HUES48 (cell line): ENCODE results near the gene CYP4A22.
A peak's percentile ranks its signal among the peaks of the same experiment; 100 is the strongest.
"Not testable (repeated sequence)": the region's sequence is repeated elsewhere in the genome, so short reads cannot be mapped to it uniquely, and the experiment has no call there.

Source experiments
- H3K27ac ChIP-seq: one replicate; pipeline ENCODE4 v1.7.0; 2013; ENCODE audit warnings: low read depth, low read length, inconsistent platforms
- H3K27me3 ChIP-seq: 2 replicates; pipeline ENCODE4 v1.6.1; 2013; ENCODE audit warnings: mild to moderate bottlenecking, low read length; ENCODE audit not compliant: control insufficient read depth, insufficient read depth
- H3K36me3 ChIP-seq: 2 replicates; pipeline ENCODE4 v1.6.1; 2013; ENCODE audit warnings: low read length; ENCODE audit not compliant: control insufficient read depth, insufficient read depth
- H3K4me1 ChIP-seq: 2 replicates; pipeline ENCODE4 v1.6.1; 2013; ENCODE audit warnings: mild to moderate bottlenecking, low read length; ENCODE audit not compliant: control insufficient read depth, insufficient read depth
- H3K4me3 ChIP-seq: 2 replicates; pipeline ENCODE4 v1.5.1; 2013; ENCODE audit warnings: mild to moderate bottlenecking, low read depth, low read length
- H3K9ac ChIP-seq: 2 replicates; pipeline ENCODE4 v1.6.1; 2013; ENCODE audit warnings: mild to moderate bottlenecking, low read depth, low read length, moderate library complexity
- H3K9me3 ChIP-seq: 2 replicates; pipeline ENCODE4 v1.6.1; 2013; ENCODE audit warnings: low read length; ENCODE audit not compliant: control insufficient read depth, insufficient read depth

Gene CYP4A22

GRCh38 chr1:47157957-47158356 is 20.7 kb downstream of the CYP4A22 start:
- not testable (repeated sequence) for H3K27ac ChIP-seq, H3K4me1 ChIP-seq, H3K9me3 ChIP-seq, H3K36me3 ChIP-seq, H3K9ac ChIP-seq, H3K27me3 ChIP-seq, H3K4me3 ChIP-seq

GRCh38 chr1:47160716-47161115 is 23.5 kb downstream of the CYP4A22 start:
- Histone ChIP-seq H3K36me3 (no peaks in the 10 kb centered on the region), H3K9me3 (peaks cover 6% of the 10 kb centered on the region), H3K9ac (no peak overlapping the region)

DNA sequence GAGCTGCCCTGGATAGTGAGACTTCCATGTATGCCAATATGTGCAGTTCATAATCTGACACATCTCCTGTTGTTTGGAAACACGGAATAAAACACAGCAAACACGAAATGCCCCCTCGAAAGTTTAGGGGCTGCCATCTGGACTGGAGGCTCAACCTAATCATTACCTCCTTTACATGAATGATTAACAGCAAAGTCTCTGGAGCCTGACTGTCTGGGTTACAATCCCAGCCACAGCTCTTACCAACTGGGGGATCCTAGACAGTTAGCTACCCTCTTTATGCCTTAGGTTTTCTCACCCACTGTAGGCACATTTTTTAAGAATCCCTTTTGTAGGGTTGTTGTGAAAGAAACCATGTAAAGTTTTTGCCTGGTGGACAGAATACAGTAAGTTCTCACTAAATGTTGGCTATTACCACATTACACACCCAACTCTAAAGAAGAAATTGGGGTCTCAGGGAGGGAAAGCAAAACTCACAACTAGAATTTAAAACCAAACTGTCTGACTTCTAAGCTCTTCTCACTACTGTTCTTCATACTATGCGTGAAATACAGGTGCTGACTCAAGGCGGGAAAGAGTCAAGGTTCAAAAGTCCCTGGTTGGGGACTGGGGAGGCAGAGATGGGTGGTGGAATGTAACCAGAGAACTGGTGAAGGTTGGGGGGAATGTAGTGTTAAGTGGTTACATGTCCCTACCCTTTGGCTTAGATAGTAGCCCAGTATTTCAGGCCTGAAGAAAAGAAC is 24.2 kb downstream of the CYP4A22 start:
- H3K4me1 ChIP-seq, result no peaks in the 10 kb centered on the region
- H3K9me3 ChIP-seq, result peaks cover 10% of the 10 kb centered on the region
- no peak overlapping the region for H3K9ac ChIP-seq
- no peak overlapping the region for H3K4me3 ChIP-seq
- H3K27ac ChIP-seq, result no peak overlapping the region
- no peaks in the 10 kb centered on the region for H3K27me3 ChIP-seq
- no peaks in the 10 kb centered on the region for H3K36me3 ChIP-seq

More at GRCh38 chr1:47160716-47161115, 23.5 kb downstream of the CYP4A22 start:
- no peak overlapping the region for H3K4me3 ChIP-seq
- H3K27me3 ChIP-seq, result no peaks in the 10 kb centered on the region
- no peaks in the 10 kb centered on the region for H3K4me1 ChIP-seq
- no peak overlapping the region for H3K27ac ChIP-seq

DNA sequence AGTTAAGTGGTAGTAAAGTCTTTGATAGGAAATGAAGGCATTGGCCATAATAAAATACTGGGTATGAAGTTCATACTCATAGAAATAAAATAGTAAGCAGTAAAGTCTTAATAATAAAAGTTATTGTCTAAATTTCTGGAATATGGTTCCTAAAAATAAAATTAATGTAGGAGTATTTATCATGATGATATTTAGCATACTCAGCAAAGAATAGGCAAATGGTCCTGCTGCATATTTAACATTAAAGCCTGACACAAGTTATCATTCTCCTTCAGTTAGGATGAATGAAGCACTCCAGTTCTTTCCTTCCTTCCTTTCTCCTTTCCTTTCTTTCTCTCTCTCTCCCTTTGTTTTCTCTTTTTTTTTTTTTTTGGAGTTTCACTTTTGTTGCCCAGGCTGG is 27.3 kb downstream of the CYP4A22 start:
- Histone ChIP-seq H3K4me3 (no peak overlapping the region), H3K36me3 (no peaks in the 10 kb centered on the region), H3K4me1 (no peaks in the 10 kb centered on the region), H3K9me3 (peaks cover 11% of the 10 kb centered on the region), H3K27me3 (no peaks in the 10 kb centered on the region), H3K27ac (no peak overlapping the region), H3K9ac (no peak overlapping the region)

GRCh38 chr1:47172782-47173181 is 35.5 kb downstream of the CYP4A22 start:
- H3K9ac ChIP-seq, result no peak overlapping the region

DNA sequence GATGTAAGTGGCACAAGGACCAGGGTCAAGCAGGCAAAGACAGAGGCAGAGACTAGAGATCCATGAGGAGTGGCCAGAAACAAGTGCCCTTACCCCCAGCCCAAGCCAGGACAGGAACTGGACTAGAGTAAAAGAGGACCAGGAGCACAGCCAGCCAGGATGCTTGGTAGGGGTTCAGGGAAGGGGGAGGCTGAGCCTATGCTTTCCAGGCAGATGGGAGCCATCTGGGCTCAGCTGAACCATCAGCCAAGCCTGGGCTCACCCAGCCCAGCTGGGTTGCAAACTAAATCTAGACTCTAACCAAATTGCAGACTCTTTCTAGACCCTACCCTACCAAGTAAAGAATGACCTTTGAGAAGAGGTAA is 37.4 kb downstream of the CYP4A22 start:
- H3K4me3 ChIP-seq, result no peak overlapping the region
- no peaks in the 10 kb centered on the region for H3K36me3 ChIP-seq
- H3K9ac ChIP-seq, result no peak overlapping the region
- no peaks in the 10 kb centered on the region for H3K4me1 ChIP-seq
- H3K9me3 ChIP-seq, result no peaks in the 10 kb centered on the region
- peaks cover 4% of the 10 kb centered on the region for H3K27me3 ChIP-seq
- H3K27ac ChIP-seq, result no peak overlapping the region

More at GRCh38 chr1:47172782-47173181, 35.5 kb downstream of the CYP4A22 start:
- H3K4me1 ChIP-seq, result no peaks in the 10 kb centered on the region
- H3K27me3 ChIP-seq, result no peaks in the 10 kb centered on the region
- no peak overlapping the region for H3K4me3 ChIP-seq
- H3K36me3 ChIP-seq, result no peaks in the 10 kb centered on the region
- H3K9me3 ChIP-seq, result no peaks in the 10 kb centered on the region
- no peak overlapping the region for H3K27ac ChIP-seq

- Histone ChIP-seq H3K4me1 (no peaks in the 10 kb centered on the region), H3K36me3 (no peaks in the 10 kb centered on the region), H3K9me3 (no peaks in the 10 kb centered on the region)
Observed at GRCh38 chr1:47175227-47175934, 38.1 kb downstream of the CYP4A22 start.

GRCh38 chr1:47178020-47178419 is 40.8 kb downstream of the CYP4A22 start:
- H3K36me3 ChIP-seq, result no peaks in the 10 kb centered on the region
- no peaks in the 10 kb centered on the region for H3K4me1 ChIP-seq
- no peak overlapping the region for H3K4me3 ChIP-seq
- no peaks in the 10 kb centered on the region for H3K9me3 ChIP-seq
- no peak overlapping the region for H3K9ac ChIP-seq
- H3K27me3 ChIP-seq, result peaks cover 16% of the 10 kb centered on the region
- no peak overlapping the region for H3K27ac ChIP-seq

More at GRCh38 chr1:47175227-47175934, 38.1 kb downstream of the CYP4A22 start:
- Histone ChIP-seq H3K4me3 (0 out of 2 replicates have a peak overlapping the region, but pooled peaks have one; percentile 9), H3K9ac (no peak overlapping the region), H3K27me3 (peaks cover 12% of the 10 kb centered on the region), H3K27ac (no peak overlapping the region)

DNA sequence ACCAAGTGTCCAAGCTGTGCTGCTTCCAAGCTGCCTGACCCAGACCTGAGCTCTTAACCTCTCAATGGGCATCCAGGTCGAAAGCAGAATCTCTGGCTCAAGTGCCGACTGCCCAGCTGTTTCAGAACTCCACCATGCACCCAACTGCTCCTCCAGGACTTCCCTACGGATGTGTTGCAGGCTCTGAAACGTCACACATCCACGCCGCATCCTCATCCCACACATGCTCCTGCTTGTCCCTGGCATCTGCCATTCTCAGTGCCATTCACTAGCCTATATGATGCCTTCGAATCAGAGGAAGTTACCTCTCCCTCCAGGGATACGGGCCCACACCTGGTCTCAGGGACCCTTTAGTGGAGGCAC is 41.4 kb downstream of the CYP4A22 start:
- no peaks in the 10 kb centered on the region for H3K36me3 ChIP-seq
- H3K4me1 ChIP-seq, result no peaks in the 10 kb centered on the region
- H3K4me3 ChIP-seq, result peak overlapping the region; percentile 58
- 0 out of 2 replicates have a peak overlapping the region, but pooled peaks have one; percentile 14 for H3K9ac ChIP-seq
- H3K9me3 ChIP-seq, result no peaks in the 10 kb centered on the region
- peaks cover 16% of the 10 kb centered on the region for H3K27me3 ChIP-seq
- H3K27ac ChIP-seq, result no peak overlapping the region

- Histone ChIP-seq H3K36me3 (no peaks in the 10 kb centered on the region), H3K27ac (no peak overlapping the region), H3K9me3 (no peaks in the 10 kb centered on the region), H3K4me1 (no peaks in the 10 kb centered on the region), H3K9ac (0 out of 2 replicates have a peak overlapping the region, but pooled peaks have one; percentile 14), H3K4me3 (peak overlapping the region; percentile 58), H3K27me3 (peaks cover 16% of the 10 kb centered on the region)
Observed at GRCh38 chr1:47179017-47179987, 42.1 kb downstream of the CYP4A22 start.
